Medulla oblongata (tissue), 1 donor: ENCODE results near the gene LRFN2.

Experiments
- DNase-seq: peaks from one replicate; pipeline ENCODE4 v3.0.0-alpha.2; 2015; ENCODE audit errors: extremely low spot score

LRFN2 gene

DNA sequence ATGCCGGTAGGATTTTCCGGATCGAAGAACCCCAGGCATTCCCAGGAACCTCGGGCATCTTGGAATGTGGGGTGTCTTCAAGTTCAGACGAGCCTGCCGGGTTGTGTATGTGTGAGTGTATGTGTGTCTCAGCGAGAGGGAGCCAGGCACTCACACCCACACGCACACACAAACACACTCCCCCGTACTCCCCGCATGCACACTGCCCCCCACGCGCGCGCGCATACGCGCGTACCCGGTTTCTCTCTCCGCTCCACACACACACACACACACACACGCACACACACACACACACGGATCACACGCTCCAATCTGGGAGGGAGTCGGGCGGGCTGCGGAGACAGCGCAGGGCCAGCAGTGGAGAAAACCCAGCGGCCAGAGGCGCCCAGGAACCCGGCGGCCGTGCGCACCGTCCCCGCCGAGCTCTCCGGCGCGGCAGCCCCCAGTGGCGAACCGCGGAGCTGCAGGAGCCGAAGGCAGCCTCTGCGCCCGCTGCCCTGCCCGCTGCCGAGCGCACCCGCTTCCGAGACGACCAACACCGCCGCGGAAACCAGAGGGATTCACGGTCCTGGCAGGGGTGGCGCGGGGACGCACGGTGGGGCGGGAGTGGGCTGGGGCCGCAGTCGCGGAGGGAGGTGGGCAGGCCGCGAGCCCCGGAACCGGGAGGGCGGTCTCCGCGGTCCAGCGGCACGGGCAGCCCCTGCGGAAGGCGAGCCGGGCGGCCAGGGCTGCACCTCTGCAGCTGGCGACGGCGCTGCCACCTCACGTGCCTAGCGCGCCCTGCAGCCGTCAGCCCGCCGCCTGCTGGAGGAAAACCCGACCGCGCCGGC is at the start of gene LRFN2:
LRFN2 (minus strand) TSS at position 125 of the 830 bp plus-strand sequence.
- peak; percentile 49 for DNase-seq

DNA sequence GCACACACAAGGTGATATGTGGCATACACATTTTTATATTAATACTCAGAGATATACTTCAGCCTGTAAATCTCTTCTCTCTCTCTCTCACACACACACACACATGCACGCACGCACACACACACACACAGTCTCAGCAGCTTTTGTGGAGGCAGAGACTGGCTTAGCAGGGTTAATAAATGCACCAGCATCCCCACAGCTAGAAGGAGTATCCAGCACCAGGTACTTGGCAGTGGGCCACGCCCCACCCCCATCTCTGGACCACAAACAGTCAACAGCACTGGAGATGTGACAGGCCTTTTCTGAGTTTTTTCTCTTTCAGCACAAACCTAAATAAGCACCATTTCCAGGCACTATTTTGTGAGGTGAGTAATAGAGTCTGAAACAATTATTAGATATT is 47.3 kb upstream of the LRFN2 start:
- no peak for DNase-seq

DNA sequence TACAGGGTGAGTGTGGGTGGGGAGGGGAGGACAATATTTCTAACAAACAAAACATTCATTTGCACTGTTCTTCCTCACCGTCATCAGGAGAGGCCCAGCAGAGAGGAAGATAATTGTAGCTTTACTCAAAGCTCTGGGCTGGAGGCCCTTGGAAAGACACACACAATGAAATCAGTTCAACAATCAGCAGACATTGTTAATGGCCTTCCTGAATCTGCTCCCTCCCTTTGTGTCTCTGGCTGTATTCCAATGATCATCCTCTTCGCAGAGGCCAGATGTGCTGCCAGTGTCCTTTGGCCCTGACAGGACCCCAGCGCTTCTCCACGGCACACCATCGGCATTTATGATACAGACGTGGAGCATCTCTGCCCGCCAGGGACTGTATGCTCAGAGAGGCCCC is 44.6 kb upstream of the LRFN2 start:
- DNase-seq = peak; percentile 56

DNA sequence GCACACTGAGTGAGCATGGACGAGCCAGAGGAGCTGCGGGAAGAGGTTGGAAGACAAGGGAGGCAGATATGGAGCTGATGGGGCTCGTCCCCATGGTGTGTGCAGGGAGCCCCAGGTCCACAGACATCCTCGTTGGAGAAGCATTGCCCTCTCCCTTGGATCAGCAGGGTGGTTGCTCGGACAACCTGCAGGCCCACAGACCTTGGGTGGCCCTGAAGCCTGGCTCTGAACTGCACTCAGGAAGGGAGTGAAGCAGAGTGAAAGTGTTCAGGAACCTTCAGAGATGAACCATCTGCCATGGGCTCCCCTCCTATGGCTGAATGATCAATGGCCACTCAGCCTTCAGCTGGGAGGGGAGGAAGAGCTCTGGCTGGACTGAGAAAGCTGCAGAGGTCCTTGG is 43.3 kb upstream of the LRFN2 start:
- no peak for DNase-seq

DNA sequence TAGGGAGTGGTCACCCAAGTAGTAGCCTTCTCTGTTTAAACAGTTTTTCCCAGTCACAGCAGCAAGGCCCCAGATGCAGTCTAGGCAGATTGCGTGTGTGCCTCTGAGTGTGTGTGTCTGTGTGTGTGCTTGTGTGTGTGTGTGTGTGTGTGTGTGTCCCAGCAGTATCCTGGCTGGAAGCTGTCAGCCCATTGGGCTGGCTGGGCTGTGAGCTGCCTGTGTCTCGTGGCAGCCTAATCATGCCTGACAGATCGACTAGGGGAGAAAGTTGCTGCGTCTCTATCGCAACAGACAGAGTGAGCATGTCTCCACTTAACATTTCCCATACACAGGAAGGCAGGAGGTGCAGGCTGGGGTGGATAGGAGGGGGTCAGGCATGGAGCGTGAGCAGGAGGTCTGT is 42.9 kb upstream of the LRFN2 start:
- no peak for DNase-seq

DNA sequence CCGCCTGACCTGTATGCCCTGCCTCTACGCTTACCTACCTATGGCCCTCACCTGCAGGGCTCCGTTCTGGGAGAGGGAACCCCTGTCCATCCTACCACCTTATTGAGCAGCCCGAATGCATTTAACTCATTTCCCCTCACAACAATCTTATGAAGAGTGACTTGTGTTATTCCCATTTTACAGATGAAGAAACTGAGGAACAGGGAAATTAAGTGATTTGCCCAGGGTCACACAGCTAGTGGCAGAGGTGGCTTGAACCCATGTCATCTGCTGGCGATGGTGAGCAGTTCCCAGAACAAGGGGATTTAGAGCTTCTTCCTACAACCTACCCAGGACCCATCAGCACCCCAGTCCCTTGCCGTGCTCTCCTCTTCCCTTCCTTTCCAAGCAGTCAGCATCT is 42.3 kb upstream of the LRFN2 start:
- DNase-seq = no peak

DNA sequence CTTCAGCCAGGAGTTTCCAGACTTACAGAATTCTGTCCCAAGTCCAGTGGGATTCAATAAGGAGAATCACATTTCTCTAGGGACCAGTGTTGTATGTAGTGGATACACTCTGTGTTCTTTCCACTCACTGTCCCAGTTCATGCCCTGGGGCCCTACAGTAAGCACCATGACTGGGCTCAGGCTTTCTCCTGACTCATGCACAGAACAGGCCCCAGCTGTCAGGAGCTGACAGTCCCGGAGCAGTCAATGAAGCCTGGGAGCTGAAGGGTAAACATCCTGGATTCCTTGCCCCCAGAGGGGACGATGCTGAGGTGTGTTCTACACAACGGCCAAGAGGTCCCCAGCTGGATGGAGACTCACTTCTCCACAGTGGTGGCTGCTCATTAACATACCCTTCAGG is 40.2 kb upstream of the LRFN2 start:
- DNase-seq = no peak

DNA sequence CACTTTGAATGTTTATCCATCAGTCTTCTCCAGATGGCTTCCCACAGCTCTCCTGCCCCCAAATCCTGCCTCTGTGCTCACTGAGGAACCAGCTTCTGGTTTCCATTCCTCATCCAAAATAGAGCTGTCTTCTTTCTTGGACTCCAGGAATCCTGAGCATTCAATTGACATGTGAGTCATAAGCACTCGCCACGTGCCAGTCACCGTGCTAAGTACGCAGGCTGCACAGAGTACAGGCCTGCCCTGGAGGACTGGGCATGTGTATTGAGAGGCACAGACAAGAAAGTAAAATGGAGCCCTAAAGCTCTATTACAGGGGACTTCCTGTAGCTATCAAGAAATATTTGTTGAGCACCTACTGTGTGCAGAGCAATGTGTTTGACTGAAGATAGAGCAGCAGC is 39.7 kb upstream of the LRFN2 start:
- DNase-seq = no peak

DNA sequence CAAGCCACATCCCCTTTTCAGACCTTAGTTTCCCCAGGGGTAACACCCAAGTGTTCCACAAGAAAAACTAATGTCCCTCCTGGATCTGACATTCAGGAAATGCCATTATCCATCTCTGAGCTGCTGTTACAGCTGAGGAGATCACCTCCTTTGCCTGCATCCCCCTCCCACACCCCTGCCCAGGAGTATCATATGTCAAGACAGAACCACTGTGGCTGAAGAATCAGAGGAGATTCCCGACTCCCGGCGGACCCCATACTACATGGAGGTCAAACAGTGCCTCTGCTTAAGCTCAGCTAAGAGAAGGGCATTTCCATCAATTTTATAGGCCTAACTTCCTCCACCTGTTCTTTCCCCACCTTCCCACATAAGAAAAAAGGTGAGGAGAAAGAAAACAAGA is 36.8 kb upstream of the LRFN2 start:
- no peak for DNase-seq

DNA sequence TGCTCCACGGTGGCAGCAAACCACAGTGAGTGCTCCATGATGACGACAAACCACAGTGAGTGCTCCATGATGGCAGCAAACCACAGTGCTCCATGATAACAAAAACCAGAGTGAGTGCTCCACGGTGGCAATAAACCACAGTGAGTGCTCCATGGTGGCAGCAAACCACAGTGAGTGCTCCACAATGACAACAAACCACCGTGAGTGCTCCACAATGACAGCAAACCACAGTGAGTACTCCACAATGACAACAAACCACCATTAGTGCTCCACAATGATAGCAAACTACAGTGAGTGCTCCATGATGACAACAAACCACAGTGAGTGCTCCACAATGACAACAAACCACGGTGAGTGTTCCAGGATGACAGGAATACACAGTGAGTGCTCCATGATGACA is 36.0 kb upstream of the LRFN2 start:
- no peak for DNase-seq

DNA sequence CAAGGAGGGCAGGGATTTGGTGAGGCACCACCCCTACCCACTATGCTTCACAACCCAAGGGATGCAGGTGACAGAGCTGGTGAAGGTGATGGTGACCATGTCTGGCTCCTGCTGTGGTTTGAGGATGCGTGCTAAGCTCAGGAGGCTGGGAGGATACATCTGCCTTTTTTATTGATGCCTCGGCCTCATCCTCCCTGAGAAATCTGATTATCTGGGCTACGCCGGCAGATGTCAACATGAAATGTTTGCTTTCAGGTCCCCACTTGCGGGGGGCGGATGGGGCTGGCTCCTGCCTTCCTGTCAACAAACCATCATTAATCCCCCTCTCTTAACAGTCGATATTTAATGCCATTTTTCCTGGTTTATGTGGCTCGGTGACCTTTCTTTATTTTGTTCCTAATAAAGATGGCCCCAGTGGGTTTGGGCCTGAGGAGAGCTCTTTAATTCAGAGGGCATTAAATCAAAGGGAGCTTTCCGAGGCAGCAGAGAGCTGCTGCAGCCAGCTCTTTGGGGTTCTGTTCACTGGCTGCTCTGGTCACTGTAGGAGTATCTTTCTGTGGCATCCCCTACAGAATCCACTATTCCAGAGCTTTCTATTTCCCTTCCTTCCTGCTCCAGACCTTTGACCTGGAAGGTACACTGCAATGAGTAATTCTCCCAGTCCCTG is 33.5 kb upstream of the LRFN2 start:
- DNase-seq = no peak

DNA sequence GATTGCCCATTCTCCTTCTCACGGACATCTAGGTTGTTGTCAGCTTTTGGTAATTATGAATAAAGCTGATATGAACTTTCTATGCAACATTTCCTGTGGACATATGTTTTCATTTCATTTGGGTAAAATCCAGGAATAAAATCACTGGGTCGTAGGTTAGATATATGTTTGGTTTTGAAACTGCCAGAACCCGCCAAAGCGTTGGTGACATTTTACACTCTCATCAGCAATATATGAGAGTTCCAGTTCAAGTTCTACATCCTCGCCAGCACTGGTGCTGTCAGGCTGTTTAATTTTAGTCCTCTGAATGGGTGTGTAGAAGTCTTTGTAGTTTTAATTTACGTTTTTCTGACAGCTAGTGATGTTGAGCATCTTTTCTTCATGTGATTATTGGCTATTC is 27.5 kb upstream of the LRFN2 start:
- DNase-seq = no peak

DNA sequence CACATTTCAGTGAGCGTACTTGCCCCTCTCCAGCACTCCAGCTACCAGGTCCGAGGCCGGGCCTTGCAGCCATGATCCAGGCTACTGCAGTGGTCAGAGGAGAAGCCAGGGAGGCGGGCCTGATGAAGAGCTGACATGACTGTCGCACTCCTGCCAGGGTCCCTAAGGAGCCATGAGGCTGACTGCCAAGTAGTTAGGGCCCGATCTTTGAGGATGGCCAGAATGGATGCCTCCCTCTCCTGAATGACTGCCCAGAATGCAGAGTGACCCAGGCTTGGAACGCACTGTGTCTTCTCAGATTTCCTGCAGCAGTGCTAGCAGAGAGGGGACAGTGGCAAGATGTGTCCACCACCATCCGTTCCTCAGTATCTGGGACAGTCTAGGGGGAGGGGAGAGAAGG is 24.7 kb upstream of the LRFN2 start:
- DNase-seq = peak; percentile 2

DNA sequence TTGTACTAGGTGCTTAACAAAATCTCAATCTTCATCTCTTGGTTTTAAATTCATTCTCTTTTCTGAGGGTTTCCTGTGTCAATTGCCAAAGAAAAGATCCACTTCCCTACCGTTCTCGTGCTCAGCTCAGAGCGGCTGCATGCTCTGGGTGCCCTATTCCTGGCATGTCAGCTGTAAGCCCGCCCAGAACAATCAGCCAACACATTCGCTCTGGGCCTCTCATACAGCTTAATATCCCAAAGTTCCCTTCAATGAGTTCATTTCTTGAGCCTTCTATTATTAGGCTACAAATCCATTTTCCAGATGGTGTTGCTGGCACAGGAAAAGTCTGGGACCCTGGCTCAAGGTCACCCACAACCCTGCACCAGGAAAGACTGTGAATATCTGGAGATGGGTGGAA is 24.3 kb upstream of the LRFN2 start:
- no peak for DNase-seq

DNA sequence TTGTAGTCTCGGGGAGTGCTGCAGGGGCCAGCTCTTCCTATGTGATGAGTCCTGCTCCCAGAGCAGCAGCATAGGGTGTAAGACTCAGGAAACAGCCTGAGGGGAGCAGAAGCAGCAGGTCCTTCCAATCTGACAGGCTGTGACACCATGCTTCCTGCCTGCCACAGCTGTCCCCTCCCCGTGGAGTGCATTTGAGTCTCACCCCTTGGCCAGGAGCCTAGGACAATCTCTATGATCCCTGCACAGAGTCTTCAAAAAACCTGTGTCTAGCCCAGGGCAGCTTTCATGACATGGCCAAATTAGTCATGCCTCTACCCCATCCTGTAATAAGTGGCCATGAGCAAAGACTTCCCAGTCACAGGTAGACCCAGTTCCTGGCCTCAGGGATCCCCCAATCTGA is 23.1 kb upstream of the LRFN2 start:
- no peak for DNase-seq

DNA sequence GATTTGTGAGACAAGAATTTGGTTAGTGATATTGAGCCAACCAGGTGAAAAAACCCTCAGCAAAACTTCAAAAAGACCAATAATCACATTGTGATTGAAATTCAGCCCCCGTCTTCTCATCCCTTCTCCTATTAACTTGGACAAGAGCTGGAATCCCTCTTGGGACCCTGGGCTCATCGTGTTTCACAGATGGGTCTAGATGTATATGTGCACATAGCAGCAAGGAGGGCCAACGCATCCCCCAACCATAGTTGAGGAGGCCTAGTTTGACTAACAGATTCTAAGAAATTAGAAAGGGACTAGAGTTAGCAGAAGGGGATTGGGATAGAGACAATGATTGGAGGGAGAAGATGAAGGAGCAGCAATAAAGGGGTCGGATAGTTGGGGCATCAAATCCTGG is 19.8 kb upstream of the LRFN2 start:
- DNase-seq = no peak

DNA sequence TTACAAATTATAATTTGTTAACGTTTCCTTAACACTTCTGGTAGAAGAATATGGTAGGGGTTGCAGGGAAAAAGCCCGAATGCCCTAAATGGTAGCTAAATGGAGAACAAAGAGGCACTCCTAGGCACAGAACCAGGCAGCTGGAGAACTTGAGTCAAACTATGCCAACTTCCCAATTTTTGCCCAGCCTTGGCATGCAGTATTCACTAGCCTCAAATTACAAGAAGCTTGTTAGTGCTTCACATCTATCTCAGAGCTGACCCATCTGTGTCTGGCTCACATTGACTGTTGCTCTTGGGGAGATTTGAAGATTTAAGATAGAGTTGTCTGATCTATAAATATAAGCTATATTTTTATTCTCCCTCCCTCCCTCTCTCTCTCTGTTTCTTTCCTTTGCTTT is 19.4 kb upstream of the LRFN2 start:
- peak; percentile 40 for DNase-seq

DNA sequence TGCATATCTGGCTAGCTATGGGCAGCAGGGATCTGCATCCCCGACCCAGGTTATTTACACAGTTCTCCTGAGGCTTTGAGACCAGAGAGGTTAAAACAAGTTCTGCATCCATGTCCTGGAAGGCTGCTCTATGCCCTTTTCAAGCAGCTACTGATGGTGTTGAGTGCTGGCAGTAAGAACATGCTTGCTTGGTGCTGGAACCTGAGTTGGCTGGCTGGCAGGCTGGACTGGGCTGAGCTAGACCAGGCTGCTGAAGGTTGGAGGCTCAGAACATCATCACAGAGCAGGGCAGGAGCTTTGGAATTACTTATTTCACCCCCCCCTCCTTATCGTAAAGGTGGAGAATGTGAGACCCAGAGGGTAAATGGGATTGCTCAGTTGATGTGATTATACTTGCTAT is 16.9 kb upstream of the LRFN2 start:
- no peak for DNase-seq

DNA sequence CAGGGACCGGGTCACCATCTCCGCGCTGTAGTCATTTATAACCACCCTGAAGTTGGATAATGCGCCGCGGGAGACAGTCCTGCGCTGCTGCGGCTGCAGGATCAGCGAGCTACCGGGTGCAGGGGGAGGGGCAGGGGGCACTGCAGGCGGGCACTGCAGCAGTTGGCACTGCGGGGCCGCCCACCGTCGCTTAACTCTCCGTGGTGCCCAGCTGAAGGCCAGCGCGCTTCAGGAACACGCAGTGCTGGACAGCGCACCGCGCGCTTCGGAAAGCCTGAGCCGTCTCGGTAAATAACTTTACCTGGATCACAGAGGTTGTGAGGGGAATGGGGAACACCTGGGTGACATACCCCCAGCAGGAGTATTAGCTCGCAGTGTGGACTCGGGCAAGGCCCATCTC is 12.4 kb upstream of the LRFN2 start:
- no peak for DNase-seq

DNA sequence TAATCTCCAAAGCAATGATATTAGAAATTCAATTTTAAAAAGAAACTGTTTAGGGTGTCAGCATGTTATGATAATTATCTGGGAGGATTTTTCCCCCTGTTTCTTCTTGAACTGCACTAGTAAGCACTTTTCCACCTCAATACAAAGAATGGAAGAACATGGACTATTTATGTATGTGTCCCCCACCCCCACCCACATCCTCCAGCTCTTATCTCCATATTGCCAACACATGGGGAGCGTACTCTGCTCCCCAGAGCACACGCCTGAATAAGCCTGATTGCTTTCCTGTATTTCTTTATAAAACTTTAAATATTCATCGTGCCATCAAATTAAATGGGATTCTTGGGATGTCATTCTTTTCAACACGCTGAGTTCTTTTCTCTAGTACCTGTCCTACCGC is 11.4 kb upstream of the LRFN2 start:
- DNase-seq = no peak

DNA sequence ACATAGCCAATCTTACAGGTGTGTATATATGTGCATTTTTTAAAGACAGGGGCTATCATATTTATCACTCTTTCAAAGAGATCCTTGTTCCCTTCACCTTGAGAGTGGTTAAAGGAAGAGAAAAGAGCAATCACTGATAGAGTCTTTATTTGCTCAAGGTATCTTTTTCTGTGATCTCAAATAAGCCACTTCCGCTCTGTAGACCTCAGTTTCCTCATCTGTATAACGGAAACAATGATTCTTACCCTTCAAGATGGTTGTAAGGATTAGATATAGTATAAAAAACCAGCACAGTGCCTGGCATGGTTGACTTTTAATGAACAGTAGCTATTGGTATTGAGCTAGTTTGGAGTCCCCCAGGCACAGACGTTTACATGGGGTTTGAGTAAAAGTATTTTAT is 10.1 kb upstream of the LRFN2 start:
- no peak for DNase-seq

DNA sequence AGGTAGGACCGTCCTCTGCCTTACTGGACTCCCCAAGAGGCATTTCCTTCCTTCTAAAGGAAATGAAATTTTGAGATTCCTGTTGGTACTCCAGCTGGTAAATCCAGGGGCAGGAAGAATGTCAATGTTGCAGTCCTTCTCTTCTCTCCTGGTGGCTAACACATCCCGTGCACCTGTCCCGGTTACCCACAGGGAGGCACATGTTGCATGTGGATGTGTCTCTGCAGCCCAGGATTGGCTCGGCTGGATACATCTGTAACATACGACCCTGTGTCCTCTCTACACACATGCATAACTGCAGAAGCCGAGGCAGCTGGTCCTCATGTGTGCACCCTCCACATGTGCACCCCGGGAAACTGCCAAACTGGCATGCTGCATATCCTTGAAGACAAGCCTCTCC is 1.3 kb upstream of the LRFN2 start:
- no peak for DNase-seq

DNA sequence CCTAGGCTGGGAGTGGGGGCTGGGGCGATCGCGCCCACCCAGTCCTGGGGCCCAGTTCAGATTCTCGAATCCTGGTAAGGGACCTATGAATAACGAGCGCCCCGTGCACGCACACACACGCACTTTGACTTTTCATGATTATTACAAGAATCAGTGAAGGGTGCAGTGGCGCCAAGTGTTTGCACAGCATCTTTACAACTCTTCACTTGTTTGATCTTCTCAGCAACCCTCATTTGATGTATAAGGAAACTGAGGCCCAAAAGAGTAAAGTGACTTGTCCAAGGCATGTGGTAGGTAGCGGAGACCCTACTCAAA is 863 bp upstream of the LRFN2 start:
- no peak for DNase-seq
